Measurements from ENCODE around the gene ONECUT2.

Gene ONECUT2

GRCh38 chr18:57533006-57533867 lies 98.1 kb downstream of the ONECUT2 start:
- DNase-seq: no peak

- DNase-seq: no peak
Observed at GRCh38 chr18:57533868-57534510, 98.8 kb downstream of the ONECUT2 start.

- DNase-seq: no peak
Observed at GRCh38 chr18:57534511-57534909, 99.3 kb downstream of the ONECUT2 start.

GRCh38 chr18:57538614-57539013 lies 103.4 kb downstream of the ONECUT2 start:
- no peak for DNase-seq

GRCh38 chr18:57539702-57540101 lies 104.5 kb downstream of the ONECUT2 start:
- DNase-seq: no peak
